DND-41 (cell line): ENCODE results near the gene AACS.

Experiments
- EZH2 ChIP-seq: IDR thresholded peaks from 3 replicates; pipeline ENCODE4 v1.6.1; 2012; ENCODE audit warnings: borderline replicate concordance, low read depth, mild to moderate bottlenecking, moderate library complexity, low read length, inconsistent platforms; ENCODE audit not compliant: severe bottlenecking
- TF ChIP-seq, protein P1 (sequence below): IDR thresholded peaks from 2 replicates; pipeline ENCODE4 v1.5.1; 2012; ENCODE audit warnings: borderline replicate concordance, low read length, moderate library complexity, mild to moderate bottlenecking; ENCODE audit not compliant: poor library complexity, severe bottlenecking; ENCODE audit errors: extremely low read depth

DNA sequence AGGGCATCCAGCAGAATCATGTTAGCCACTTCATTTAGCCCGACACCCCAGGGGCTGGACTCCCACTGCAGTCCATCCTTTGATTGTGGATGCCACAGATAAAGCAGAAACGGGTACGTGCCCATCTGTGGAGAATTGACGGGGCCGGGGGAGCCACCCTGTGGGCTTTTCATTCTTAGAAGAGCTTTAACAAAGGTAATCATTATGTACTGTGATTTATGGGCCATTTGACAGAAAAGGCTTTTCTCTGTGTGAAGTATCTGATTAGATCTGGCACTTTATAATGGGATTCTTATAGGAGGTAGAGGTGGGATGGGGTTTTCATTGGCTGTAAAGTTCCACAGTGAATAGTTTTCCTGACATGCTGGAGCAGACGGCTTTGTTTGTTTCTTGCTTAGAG is 40.4 kb downstream of the AACS start:
- TF ChIP-seq, protein P1, sequence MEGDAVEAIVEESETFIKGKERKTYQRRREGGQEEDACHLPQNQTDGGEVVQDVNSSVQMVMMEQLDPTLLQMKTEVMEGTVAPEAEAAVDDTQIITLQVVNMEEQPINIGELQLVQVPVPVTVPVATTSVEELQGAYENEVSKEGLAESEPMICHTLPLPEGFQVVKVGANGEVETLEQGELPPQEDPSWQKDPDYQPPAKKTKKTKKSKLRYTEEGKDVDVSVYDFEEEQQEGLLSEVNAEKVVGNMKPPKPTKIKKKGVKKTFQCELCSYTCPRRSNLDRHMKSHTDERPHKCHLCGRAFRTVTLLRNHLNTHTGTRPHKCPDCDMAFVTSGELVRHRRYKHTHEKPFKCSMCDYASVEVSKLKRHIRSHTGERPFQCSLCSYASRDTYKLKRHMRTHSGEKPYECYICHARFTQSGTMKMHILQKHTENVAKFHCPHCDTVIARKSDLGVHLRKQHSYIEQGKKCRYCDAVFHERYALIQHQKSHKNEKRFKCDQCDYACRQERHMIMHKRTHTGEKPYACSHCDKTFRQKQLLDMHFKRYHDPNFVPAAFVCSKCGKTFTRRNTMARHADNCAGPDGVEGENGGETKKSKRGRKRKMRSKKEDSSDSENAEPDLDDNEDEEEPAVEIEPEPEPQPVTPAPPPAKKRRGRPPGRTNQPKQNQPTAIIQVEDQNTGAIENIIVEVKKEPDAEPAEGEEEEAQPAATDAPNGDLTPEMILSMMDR, result no peak
- TF ChIP-seq EZH2, result no peak
